ENCODE results near the gene CALN1.

The CALN1 gene

GRCh38 chr7:72170475-72170874 is 241.7 kb downstream of the CALN1 start:
- no peak for DNase-seq

GRCh38 chr7:72163271-72163670 is 248.9 kb downstream of the CALN1 start:
- DNase-seq = no peak

GRCh38 chr7:72161534-72161933 is 250.6 kb downstream of the CALN1 start:
- DNase-seq = no peak

GRCh38 chr7:72159911-72160310 is 252.2 kb downstream of the CALN1 start:
- no peak for DNase-seq

- no peak for DNase-seq
Measured at GRCh38 chr7:72156671-72157070, 255.5 kb downstream of the CALN1 start.

- no peak for DNase-seq
Measured at GRCh38 chr7:72153132-72153512, 259.0 kb downstream of the CALN1 start.

GRCh38 chr7:72152161-72153131 is 259.7 kb downstream of the CALN1 start:
- no peak for DNase-seq

GRCh38 chr7:72140566-72140965 is 271.6 kb downstream of the CALN1 start:
- DNase-seq = no peak

GRCh38 chr7:72127136-72127535 is 285.0 kb downstream of the CALN1 start:
- DNase-seq = no peak

GRCh38 chr7:72123913-72124312 is 288.2 kb downstream of the CALN1 start:
- no peak for DNase-seq

- DNase-seq = no peak
Measured at GRCh38 chr7:72118366-72118765, 293.8 kb downstream of the CALN1 start.

- DNase-seq = no peak
Measured at GRCh38 chr7:72114129-72114528, 298.0 kb downstream of the CALN1 start.

GRCh38 chr7:72112992-72113391 is 299.1 kb downstream of the CALN1 start:
- DNase-seq = no peak

GRCh38 chr7:72112530-72112929 is 299.6 kb downstream of the CALN1 start:
- no peak for DNase-seq

GRCh38 chr7:72111086-72111485 is 301.1 kb downstream of the CALN1 start:
- no peak for DNase-seq

GRCh38 chr7:72109566-72109965 is 302.6 kb downstream of the CALN1 start:
- DNase-seq = no peak

- no peak for DNase-seq
Measured at GRCh38 chr7:72106405-72106804, 305.7 kb downstream of the CALN1 start.

- no peak for DNase-seq
Measured at GRCh38 chr7:72101444-72101843, 310.7 kb downstream of the CALN1 start.

GRCh38 chr7:72099784-72100183 is 312.4 kb downstream of the CALN1 start:
- DNase-seq = no peak

- no peak for DNase-seq
Measured at GRCh38 chr7:72098807-72099580, 313.1 kb downstream of the CALN1 start.

- no peak for DNase-seq
Measured at GRCh38 chr7:72097226-72097625, 314.9 kb downstream of the CALN1 start.

GRCh38 chr7:72092769-72093168 is 319.4 kb downstream of the CALN1 start:
- no peak for DNase-seq

- no peak for DNase-seq
Measured at GRCh38 chr7:72087926-72088325, 324.2 kb downstream of the CALN1 start.
